ENCODE results near the gene LPCAT2.

DNA sequence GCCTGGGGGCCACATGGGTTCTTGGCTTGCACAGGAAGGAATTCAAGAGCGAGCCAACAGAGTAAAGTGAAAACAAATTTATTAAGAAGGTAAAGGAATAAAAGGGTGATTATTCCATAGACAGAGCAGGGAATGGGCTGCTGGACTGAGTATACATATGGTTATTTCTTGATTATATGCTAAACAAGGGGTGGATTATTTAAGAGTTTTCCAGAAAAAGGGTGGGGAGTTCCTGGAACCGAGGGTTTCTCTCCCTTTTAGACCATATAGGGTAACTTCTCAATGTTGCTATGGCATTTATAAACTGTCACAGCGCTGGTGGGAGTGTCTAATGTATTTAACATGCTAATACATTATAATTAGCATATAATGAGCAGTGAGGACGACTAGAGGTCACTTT lies 27.8 kb upstream of the LPCAT2 start:
- TF ChIP-seq, protein P1, sequence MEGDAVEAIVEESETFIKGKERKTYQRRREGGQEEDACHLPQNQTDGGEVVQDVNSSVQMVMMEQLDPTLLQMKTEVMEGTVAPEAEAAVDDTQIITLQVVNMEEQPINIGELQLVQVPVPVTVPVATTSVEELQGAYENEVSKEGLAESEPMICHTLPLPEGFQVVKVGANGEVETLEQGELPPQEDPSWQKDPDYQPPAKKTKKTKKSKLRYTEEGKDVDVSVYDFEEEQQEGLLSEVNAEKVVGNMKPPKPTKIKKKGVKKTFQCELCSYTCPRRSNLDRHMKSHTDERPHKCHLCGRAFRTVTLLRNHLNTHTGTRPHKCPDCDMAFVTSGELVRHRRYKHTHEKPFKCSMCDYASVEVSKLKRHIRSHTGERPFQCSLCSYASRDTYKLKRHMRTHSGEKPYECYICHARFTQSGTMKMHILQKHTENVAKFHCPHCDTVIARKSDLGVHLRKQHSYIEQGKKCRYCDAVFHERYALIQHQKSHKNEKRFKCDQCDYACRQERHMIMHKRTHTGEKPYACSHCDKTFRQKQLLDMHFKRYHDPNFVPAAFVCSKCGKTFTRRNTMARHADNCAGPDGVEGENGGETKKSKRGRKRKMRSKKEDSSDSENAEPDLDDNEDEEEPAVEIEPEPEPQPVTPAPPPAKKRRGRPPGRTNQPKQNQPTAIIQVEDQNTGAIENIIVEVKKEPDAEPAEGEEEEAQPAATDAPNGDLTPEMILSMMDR (IDR thresholded peaks at IDR 0.05; ENCODE audit: low read depth, low read length, missing input control) = no peak
- TF ChIP-seq, protein P2, sequence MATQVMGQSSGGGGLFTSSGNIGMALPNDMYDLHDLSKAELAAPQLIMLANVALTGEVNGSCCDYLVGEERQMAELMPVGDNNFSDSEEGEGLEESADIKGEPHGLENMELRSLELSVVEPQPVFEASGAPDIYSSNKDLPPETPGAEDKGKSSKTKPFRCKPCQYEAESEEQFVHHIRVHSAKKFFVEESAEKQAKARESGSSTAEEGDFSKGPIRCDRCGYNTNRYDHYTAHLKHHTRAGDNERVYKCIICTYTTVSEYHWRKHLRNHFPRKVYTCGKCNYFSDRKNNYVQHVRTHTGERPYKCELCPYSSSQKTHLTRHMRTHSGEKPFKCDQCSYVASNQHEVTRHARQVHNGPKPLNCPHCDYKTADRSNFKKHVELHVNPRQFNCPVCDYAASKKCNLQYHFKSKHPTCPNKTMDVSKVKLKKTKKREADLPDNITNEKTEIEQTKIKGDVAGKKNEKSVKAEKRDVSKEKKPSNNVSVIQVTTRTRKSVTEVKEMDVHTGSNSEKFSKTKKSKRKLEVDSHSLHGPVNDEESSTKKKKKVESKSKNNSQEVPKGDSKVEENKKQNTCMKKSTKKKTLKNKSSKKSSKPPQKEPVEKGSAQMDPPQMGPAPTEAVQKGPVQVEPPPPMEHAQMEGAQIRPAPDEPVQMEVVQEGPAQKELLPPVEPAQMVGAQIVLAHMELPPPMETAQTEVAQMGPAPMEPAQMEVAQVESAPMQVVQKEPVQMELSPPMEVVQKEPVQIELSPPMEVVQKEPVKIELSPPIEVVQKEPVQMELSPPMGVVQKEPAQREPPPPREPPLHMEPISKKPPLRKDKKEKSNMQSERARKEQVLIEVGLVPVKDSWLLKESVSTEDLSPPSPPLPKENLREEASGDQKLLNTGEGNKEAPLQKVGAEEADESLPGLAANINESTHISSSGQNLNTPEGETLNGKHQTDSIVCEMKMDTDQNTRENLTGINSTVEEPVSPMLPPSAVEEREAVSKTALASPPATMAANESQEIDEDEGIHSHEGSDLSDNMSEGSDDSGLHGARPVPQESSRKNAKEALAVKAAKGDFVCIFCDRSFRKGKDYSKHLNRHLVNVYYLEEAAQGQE (IDR thresholded peaks at IDR 0.05) = no peak
- TF ChIP-seq JUND (IDR thresholded peaks at IDR 0.05) (no peak), SP1 (IDR thresholded peaks at IDR 0.05) (no peak)
- TF ChIP-seq, protein P3, sequence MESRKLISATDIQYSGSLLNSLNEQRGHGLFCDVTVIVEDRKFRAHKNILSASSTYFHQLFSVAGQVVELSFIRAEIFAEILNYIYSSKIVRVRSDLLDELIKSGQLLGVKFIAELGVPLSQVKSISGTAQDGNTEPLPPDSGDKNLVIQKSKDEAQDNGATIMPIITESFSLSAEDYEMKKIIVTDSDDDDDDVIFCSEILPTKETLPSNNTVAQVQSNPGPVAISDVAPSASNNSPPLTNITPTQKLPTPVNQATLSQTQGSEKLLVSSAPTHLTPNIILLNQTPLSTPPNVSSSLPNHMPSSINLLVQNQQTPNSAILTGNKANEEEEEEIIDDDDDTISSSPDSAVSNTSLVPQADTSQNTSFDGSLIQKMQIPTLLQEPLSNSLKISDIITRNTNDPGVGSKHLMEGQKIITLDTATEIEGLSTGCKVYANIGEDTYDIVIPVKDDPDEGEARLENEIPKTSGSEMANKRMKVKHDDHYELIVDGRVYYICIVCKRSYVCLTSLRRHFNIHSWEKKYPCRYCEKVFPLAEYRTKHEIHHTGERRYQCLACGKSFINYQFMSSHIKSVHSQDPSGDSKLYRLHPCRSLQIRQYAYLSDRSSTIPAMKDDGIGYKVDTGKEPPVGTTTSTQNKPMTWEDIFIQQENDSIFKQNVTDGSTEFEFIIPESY (IDR thresholded peaks at IDR 0.05) = no peak

All from liver (tissue), 3 donors.